ENCODE results near the gene ERCC5. TPM values are rescaled to one million over a fixed set of nuclear protein-coding genes. Genes with fewer than 3 reads are reported as not detected.

Gene ERCC5
- total RNA-seq, 4 donors from 2014 or later, result 47.1 to 113 (median 85.1) TPM

- TF ChIP-seq CTCF (IDR thresholded peaks at IDR 0.05), result no peak
- no peak for TF ChIP-seq EP300 (IDR thresholded peaks at IDR 0.05)
- no peak for TF ChIP-seq POLR2A (IDR thresholded peaks at IDR 0.05)
- Histone ChIP-seq H3K27ac (no peak overlapping the region), H3K27me3 (no peaks in the 10 kb centered on the region), H3K36me3 (peaks cover 0 to 55% (median 0%) of the 10 kb centered on the region in 3 donors), H3K4me1 (no peaks in the 10 kb centered on the region), H3K9me3 (no peaks in the 10 kb centered on the region), H3K4me3 (no peak overlapping the region)
- 84 to 92% methylated on average over 5 of the region's 5 CpGs for WGBS, 2 donors
- no peak for DNase-seq (ENCODE audit: low spot score in 2 of 2)
These were observed 6.4 kb upstream of the ERCC5 start for GRCh38 chr13:102839462-102839861.

GRCh38 chr13:102845289-102845629 is 573 bp upstream of the ERCC5 start:
- H3K4me1 ChIP-seq, result peaks cover 3 to 39% (median 16%) of the 10 kb centered on the region in 4 donors
- no peak for DNase-seq (ENCODE audit: low spot score in 2 of 2)
- TF ChIP-seq POLR2A (IDR thresholded peaks at IDR 0.05), result no peak
- TF ChIP-seq EP300 (IDR thresholded peaks at IDR 0.05), result no peak
- TF ChIP-seq CTCF (IDR thresholded peaks at IDR 0.05), result no peak
- WGBS, 2 donors, result 2 to 3% methylated on average over 13 of the region's 13 CpGs
- peak overlapping the region; percentile 85 to 99 (median 96) for H3K27ac ChIP-seq
- H3K4me3 ChIP-seq, result peak overlapping the region; percentile 74 to 98 (median 86)
- H3K27me3 ChIP-seq, result no peaks in the 10 kb centered on the region
- no peaks in the 10 kb centered on the region for H3K9me3 ChIP-seq
- peaks cover 0 to 1% (median 0%) of the 10 kb centered on the region in 3 donors for H3K36me3 ChIP-seq

GRCh38 chr13:102846261-102847015 is 606 bp downstream of the ERCC5 start:
- 0 to 1% methylated on average over 26 to 29 of the region's 31 CpGs for WGBS, 2 donors
- TF ChIP-seq POLR2A (IDR thresholded peaks at IDR 0.05), result no peak
- Histone ChIP-seq H3K4me1 (peaks cover 3 to 48% (median 16%) of the 10 kb centered on the region in 4 donors), H3K27ac (peak overlapping the region; percentile 85 to 99 (median 96)), H3K27me3 (no peaks in the 10 kb centered on the region), H3K36me3 (no peaks in the 10 kb centered on the region), H3K4me3 (peak overlapping the region; percentile 74 to 98 (median 86)), H3K9me3 (no peaks in the 10 kb centered on the region)
- DNase-seq (ENCODE audit: low spot score in 2 of 2), result no peak

- Histone ChIP-seq H3K4me3 (peak overlapping the region; percentile 74 to 98 (median 86)), H3K27me3 (no peaks in the 10 kb centered on the region), H3K36me3 (peaks cover 0 to 3% (median 0%) of the 10 kb centered on the region in 3 donors), H3K4me1 (peaks cover 3 to 48% (median 16%) of the 10 kb centered on the region in 4 donors), H3K27ac (peak overlapping the region; percentile 6 to 99 (median 96)), H3K9me3 (no peaks in the 10 kb centered on the region)
- 20 to 21% methylated on average over 12 of the region's 12 CpGs for WGBS, 2 donors
- no peak for DNase-seq (ENCODE audit: low spot score in 2 of 2)
- TF ChIP-seq EP300 (IDR thresholded peaks at IDR 0.05) (no peak), CTCF (IDR thresholded peaks at IDR 0.05) (peak; percentile 51 to 67 (median 62))
These were observed 1.7 kb downstream of the ERCC5 start for GRCh38 chr13:102847272-102848234.

GRCh38 chr13:102848956-102849355 is 3.1 kb downstream of the ERCC5 start:
- H3K9me3 ChIP-seq, result no peaks in the 10 kb centered on the region
- H3K27me3 ChIP-seq, result no peaks in the 10 kb centered on the region
- WGBS, 2 donors, result 83 to 85% methylated on average over 6 of the region's 6 CpGs
- no peak overlapping the region for H3K4me3 ChIP-seq
- peaks cover 0 to 12% (median 0%) of the 10 kb centered on the region in 3 donors for H3K36me3 ChIP-seq
- peaks cover 3 to 48% (median 16%) of the 10 kb centered on the region in 4 donors for H3K4me1 ChIP-seq
- no peak for DNase-seq (ENCODE audit: low spot score in 2 of 2)
- no peak overlapping the region for H3K27ac ChIP-seq
- TF ChIP-seq POLR2A (IDR thresholded peaks at IDR 0.05), result no peak
- no peak for TF ChIP-seq CTCF (IDR thresholded peaks at IDR 0.05)

Measured in tibial nerve (tissue), 4 donors.